Measurements from ENCODE around the gene NABP2. TPM values are rescaled to one million over a fixed set of nuclear protein-coding genes. Genes with fewer than 3 reads are reported as not detected.

NABP2 gene
- polyA plus RNA-seq, 1 donor (not counting 4 experiments of a cell fraction or from before 2014, with no cell fraction given): 53.5 TPM

GRCh38 chr12:56213878-56214277, 10.3 kb upstream of the NABP2 start:
- Histone ChIP-seq H3K4me2 (ENCODE audit: control insufficient read depth, extremely low read depth, insufficient read depth, low read depth, low read length) (no peak overlapping the region), H3K9me1 (ENCODE audit: control insufficient read depth, extremely low read depth, insufficient read depth, low read length) (no peaks in the 10 kb centered on the region), H3K4me1 (ENCODE audit: control insufficient read depth, extremely low read depth, insufficient read depth, low read length) (no peaks in the 10 kb centered on the region), H4K20me1 (ENCODE audit: control insufficient read depth, extremely low read depth, insufficient read depth, low read length) (no peaks in the 10 kb centered on the region), H3K4me3 (ENCODE audit: control insufficient read depth in 2 of 3, extremely low read depth in 1 of 3, insufficient read depth in 2 of 3, low read depth in 1 of 3, low read length in 3 of 3) (no peak overlapping the region), H2AFZ (ENCODE audit: control insufficient read depth, low read length) (no peak overlapping the region), H3K9me3 (ENCODE audit: control insufficient read depth, low read depth, low read length) (no peaks in the 10 kb centered on the region), H3K27ac (ENCODE audit: control insufficient read depth, insufficient read depth, low read length) (no peak overlapping the region), H3K9ac (ENCODE audit: control insufficient read depth, extremely low read depth, insufficient read depth, low read length) (no peak overlapping the region), H3K27me3 (ENCODE audit: control insufficient read depth, extremely low read depth, insufficient read depth, low read length) (no peaks in the 10 kb centered on the region), H3K36me3 (ENCODE audit: control insufficient read depth in 2 of 2, extremely low read depth in 1 of 2, insufficient read depth in 2 of 2, low read length in 2 of 2) (peaks cover 30% of the 10 kb centered on the region in 2 experiments), H3K79me2 (ENCODE audit: control insufficient read depth, insufficient read depth, low read length) (peaks cover 7% of the 10 kb centered on the region)
- DNase-seq (ENCODE audit: low read depth, low spot score) (no peak), FAIRE-seq (no peak)
- TF ChIP-seq, protein P1, sequence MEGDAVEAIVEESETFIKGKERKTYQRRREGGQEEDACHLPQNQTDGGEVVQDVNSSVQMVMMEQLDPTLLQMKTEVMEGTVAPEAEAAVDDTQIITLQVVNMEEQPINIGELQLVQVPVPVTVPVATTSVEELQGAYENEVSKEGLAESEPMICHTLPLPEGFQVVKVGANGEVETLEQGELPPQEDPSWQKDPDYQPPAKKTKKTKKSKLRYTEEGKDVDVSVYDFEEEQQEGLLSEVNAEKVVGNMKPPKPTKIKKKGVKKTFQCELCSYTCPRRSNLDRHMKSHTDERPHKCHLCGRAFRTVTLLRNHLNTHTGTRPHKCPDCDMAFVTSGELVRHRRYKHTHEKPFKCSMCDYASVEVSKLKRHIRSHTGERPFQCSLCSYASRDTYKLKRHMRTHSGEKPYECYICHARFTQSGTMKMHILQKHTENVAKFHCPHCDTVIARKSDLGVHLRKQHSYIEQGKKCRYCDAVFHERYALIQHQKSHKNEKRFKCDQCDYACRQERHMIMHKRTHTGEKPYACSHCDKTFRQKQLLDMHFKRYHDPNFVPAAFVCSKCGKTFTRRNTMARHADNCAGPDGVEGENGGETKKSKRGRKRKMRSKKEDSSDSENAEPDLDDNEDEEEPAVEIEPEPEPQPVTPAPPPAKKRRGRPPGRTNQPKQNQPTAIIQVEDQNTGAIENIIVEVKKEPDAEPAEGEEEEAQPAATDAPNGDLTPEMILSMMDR (optimal IDR thresholded peaks at IDR 0.05 in 1 of 3, IDR thresholded peaks at IDR 0.05 in 1 of 3, conservative IDR thresholded peaks at IDR 0.05 in 1 of 3; ENCODE audit: extremely low read depth in 1 of 3, insufficient read depth in 2 of 3, low read length in 3 of 3): no peak
- no peak for TF ChIP-seq EZH2 (IDR thresholded peaks at IDR 0.05; ENCODE audit: low read length)
- dilution Hi-C loops (cut with MboI; ENCODE audit: extremely low pct_ligation_motif_present, low sequenced_read_pairs): no loop called here

DNA sequence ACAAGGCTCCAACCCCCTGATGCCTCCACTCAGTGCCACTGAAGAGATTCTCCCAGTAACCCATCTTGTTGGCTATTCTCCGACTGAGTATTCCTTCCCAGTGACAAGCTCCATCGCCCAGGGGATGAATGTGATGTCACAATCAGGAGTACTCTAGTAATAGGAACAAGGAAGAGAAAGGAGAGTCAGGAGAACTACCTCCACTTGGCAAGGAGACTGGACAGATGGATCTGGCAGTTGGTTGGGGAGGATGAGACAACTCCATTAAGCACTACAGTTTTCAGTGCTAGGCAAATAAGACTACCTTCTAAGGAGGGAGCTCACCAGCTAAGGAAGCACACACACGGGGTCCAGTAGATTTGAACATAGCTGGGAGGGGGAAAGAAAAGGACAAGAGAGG, 7.7 kb upstream of the NABP2 start:
- Histone ChIP-seq H3K4me2 (ENCODE audit: control insufficient read depth, extremely low read depth, insufficient read depth, low read depth, low read length) (no peak overlapping the region), H4K20me1 (ENCODE audit: control insufficient read depth, extremely low read depth, insufficient read depth, low read length) (no peaks in the 10 kb centered on the region), H3K9me3 (ENCODE audit: control insufficient read depth, low read depth, low read length) (no peaks in the 10 kb centered on the region), H3K4me1 (ENCODE audit: control insufficient read depth, extremely low read depth, insufficient read depth, low read length) (peaks cover 4% of the 10 kb centered on the region), H3K36me3 (ENCODE audit: control insufficient read depth in 2 of 2, extremely low read depth in 1 of 2, insufficient read depth in 2 of 2, low read length in 2 of 2) (peaks cover 21 to 24% of the 10 kb centered on the region in 2 experiments), H3K27me3 (ENCODE audit: control insufficient read depth, extremely low read depth, insufficient read depth, low read length) (no peaks in the 10 kb centered on the region), H3K27ac (ENCODE audit: control insufficient read depth, insufficient read depth, low read length) (no peak overlapping the region), H2AFZ (ENCODE audit: control insufficient read depth, low read length) (no peak overlapping the region), H3K79me2 (ENCODE audit: control insufficient read depth, insufficient read depth, low read length) (peaks cover 28% of the 10 kb centered on the region), H3K9ac (ENCODE audit: control insufficient read depth, extremely low read depth, insufficient read depth, low read length) (no peak overlapping the region), H3K9me1 (ENCODE audit: control insufficient read depth, extremely low read depth, insufficient read depth, low read length) (no peaks in the 10 kb centered on the region), H3K4me3 (ENCODE audit: control insufficient read depth in 2 of 3, extremely low read depth in 1 of 3, insufficient read depth in 2 of 3, low read depth in 1 of 3, low read length in 3 of 3) (no peak overlapping the region)
- TF ChIP-seq, protein P1 (optimal IDR thresholded peaks at IDR 0.05 in 1 of 3, IDR thresholded peaks at IDR 0.05 in 1 of 3, conservative IDR thresholded peaks at IDR 0.05 in 1 of 3; ENCODE audit: extremely low read depth in 1 of 3, insufficient read depth in 2 of 3, low read length in 3 of 3): no peak
- dilution Hi-C loops (cut with MboI; ENCODE audit: extremely low pct_ligation_motif_present, low sequenced_read_pairs): no loop called here
- no peak for FAIRE-seq
- no peak for DNase-seq (ENCODE audit: low read depth, low spot score)

Data from keratinocyte (primary cell).